ENCODE results near the gene ROBO2.

DNA sequence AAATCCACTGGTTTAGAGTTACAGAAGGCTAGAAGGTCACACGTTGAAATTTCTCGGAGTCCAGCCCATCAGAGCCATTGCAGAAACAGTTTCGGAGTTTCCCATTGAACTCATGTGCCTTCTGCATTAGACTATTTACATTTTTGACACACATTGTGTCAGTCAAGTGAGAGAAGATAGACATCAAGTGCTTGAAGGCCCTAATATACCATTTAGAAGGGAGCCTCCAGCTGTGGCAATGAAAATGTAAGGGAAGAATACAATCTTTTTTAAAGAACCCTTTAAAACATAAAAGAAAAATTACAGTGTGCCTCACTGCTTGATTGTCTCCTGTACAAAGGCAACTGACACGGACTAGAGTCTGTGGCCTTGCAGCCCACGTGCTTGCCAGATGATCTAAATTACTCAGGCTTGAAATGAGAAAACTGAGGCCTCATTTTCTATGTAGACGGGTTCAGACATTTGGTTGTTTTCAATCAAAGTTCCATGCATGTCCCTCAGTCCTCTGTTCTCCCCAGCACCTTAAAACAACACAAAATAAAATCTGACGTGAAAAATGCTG is 650.5 kb downstream of the ROBO2 start:
- TF ChIP-seq ELF4 (IDR thresholded peaks at IDR 0.05), result no peak
- no peak for TF ChIP-seq TARDBP (IDR thresholded peaks at IDR 0.05)
- no peak for TF ChIP-seq ZNF384 (IDR thresholded peaks at IDR 0.05)
- no peak for TF ChIP-seq ARNT (IDR thresholded peaks at IDR 0.05)
- no peak for TF ChIP-seq SUZ12 (IDR thresholded peaks at IDR 0.05)
- TF ChIP-seq HDGF (IDR thresholded peaks at IDR 0.05; ENCODE audit: borderline replicate concordance), result no peak
- TF ChIP-seq SP1 (IDR thresholded peaks at IDR 0.05), result no peak
- no peak for TF ChIP-seq CTBP1 (IDR thresholded peaks at IDR 0.05; ENCODE audit: borderline replicate concordance)
- TF ChIP-seq FOXA1 (IDR thresholded peaks at IDR 0.05), result no peak
- TF ChIP-seq BHLHE40 (IDR thresholded peaks at IDR 0.05; ENCODE audit: borderline replicate concordance), result no peak
- TF ChIP-seq FOXK2 (IDR thresholded peaks at IDR 0.05), result no peak
- TF ChIP-seq LEF1 (IDR thresholded peaks at IDR 0.05; ENCODE audit: borderline replicate concordance), result no peak

Measured in HEK293T (cell line).